NCI-H2196 (cell line): ENCODE results near the gene CNKSR2.

Experiments
- DNase-seq: peaks from one replicate; lab custom pipeline; 2025; ENCODE audit not compliant: unreplicated experiment; lab: John Stamatoyannopoulos, UW

Gene CNKSR2

DNA sequence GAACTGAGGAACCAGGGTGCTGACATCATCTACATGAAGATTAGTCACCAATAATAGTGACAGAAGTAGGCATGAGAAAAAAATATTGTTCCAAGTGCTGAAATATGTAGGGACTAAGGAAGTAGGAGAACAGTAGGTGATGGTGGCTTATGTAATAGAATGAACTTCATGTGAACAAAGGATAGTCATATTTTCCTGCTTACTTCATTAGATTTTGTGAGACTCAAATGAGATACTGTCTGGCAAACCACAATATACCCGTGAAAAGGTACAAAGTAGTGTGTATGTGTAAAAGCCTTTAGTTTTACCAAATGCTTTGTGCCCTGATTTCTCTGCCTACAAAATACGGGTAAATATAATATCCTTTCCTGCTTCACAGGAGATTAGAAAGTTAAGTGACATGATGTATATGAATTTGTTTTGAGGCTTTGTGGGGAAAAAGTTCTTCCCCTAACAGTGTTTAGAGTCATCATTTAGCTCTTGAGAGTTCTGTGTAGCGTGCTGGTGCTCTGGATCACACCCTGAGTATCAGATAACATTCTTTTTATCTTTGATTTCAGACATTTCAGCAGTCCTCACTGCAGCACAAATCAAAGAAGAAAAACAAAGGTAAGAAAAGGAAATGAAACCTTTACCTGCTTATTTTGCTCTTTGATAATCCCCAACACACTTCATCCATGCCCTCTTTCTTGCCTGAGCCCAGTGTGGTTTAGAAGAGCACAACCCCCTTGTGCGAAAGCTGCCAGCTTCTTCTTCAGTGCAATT, 216.0 kb downstream of the CNKSR2 start:
- no peak for DNase-seq

DNA sequence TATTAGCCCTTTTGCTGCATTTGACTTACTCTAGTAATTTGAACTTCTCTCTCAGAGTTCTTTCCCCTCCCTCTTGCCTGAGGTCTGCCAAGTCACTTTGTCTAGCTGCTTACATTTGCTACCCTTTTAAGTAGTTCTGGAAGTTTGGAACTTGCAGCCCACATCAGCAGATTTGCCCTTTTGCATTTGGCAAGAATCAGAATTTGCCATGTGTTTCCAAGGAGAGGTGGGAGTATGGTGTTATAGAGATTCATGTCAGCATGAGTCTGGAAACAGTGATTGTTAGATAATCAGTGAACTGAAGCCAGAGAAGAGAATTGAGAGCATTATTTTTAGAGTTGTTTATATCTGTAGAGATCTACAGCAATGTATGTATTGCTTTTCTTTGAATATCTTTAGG, 231.8 kb downstream of the CNKSR2 start:
- no peak for DNase-seq

DNA sequence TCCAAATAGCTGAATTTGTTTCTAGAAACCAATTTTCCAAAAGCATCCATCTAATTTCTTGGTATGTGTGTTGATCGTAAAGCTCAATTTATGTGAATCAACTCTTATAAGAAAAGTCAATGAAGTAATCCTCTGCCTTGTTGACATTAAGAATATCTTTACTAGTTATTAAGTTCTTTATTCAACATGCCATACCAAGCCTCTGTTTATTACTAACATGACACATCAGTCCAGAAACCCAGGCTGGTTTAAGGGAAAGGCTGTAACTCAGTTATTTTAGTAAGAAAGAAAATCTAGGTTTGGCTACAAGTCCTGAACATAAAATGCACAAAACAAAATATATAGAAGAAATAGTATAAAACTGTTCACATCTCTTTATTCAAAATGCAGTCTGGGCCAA, 235.9 kb downstream of the CNKSR2 start:
- DNase-seq, result no peak

DNA sequence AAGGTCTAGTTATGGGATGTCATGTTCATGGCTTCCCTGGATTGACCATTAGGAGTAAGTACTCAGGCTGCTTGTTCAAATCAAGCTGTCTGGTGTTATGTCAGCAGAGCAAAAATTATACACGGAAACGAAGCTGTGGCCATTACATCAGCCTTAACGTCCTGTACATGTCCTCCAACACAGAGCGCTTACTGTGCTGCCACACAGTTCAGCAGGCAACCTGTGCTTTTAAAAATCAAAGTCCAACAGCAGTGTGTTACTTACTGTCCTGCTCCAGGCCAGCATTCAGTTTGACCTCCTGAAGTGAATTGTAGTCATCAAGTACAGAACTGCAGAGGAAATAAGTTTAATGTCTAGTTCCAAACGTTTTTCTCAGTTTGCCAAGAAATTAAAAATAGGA, 237.9 kb downstream of the CNKSR2 start:
- no peak for DNase-seq

DNA sequence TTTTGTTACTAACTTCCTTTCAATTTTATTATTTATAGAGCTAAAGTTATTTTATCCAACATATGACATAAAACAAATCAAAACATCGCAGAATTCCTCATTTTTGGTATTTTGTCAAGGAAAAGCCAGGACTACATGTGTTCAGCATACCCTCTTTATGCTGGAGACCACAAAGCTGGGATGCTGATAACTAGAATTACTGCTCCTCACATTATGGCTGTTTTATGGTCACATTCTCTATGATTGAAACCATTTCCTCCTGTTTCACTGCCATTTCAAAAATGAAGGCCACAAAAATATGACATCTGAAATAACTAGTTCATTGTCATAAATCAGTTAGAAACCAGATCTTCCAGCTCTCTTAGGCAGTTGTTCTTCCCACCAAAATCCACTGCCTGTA, 242.2 kb downstream of the CNKSR2 start:
- no peak for DNase-seq

DNA sequence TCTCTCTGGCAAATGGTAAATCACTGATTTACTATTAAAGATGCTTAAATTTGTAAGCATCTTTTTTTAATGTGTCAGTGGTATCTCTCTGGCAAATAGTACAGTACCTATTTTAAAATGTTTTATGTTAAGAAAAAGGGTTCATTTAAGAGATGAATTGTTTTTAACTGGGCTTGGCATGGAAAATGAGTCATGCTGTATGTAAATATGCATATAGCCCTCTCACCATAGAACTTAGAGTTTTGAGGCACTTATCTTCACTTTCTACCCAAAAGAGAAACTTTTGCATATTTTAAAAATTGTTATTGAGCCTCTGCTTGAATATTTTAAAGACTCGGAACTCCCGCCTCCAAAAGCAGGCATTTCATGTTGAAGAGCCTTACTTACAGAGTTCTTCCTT, 246.0 kb downstream of the CNKSR2 start:
- no peak for DNase-seq

DNA sequence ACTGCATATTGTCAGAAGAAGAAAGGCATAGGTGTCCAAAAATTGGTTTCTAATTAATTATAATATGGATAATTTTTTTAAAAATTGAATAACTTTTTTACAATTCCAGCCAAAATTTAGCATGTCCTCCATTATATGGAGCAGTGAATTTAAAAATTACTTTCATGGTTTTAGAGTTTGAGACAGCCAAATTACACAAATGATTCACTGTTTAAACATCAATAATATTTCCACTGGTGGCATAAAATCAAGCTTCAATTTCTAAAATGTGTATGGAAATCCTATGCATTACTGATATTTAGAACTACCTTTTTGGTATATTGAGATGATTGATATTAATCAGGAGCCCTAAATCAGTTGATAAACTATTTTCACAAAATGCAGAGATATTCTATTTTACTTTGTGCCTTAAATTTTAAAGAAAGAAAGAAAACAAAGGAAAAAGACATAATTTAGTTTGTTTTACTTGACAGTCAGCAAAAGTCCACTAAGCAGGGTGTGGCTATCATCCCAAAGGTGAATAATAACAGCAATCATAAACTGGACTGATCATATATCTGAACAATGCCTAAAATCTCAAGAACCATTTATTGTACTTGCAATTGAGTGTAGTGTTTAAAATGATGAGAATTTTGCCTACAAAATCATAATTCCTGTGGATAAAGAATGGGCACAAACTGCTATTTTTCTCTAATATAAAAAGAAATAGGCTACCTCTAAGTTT, 249.7 kb downstream of the CNKSR2 start:
- DNase-seq, result no peak

DNA sequence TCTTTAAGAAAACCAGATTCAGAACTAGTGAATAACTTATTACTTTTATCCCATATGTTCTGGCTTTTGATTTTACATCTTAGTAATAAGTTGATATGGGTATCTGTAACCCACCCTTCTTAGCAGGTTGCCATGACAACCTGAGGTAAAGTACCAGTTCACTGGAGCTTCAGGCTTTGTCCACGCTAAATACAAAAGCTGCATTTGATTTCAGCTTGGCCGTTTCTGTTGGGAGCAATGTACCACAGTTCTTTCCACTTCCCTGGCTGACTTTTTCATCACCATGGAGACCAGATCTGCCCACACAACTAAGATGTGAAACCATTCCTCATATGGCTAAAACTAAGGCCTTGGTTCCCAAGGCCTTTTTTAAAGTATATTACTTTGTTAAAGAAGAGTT, 257.8 kb downstream of the CNKSR2 start:
- no peak for DNase-seq

DNA sequence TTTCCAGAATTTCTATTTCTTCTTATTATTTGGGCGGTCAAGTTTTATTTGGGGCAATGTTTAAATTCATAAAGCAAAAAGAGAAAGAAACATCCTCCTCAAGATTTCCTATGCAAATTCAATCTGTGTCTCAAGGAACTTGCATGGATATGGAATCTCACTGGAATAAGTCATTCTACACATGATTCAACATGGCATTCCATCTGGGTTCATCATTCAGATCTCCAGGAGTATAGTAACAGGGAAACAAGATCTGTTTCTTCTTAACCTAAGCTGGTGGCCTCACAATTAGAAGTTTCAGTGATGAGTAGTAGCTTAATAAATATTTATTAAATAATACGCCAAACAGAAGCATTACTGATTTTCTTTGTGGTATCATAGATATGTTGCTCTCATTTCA, 264.1 kb downstream of the CNKSR2 start:
- DNase-seq, result no peak

DNA sequence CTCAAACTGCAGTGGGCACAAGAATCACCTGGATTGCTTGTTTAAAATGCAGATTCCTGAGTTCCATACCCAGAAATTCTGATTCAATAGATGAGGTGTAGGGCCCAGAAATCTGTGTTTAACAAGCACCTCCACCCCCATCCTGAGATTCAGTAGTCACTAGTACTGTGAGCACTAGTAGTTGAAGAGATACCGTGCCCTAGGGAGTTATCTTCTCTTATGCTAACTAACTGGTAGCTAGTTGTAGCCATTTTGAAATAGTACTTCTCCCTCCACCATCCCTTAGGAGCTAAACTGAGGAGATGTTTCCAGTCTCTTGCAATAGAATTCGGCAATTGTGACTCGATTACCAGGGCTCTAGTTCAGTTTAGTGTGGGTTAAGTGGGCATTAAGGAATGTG, 265.6 kb downstream of the CNKSR2 start:
- no peak for DNase-seq

DNA sequence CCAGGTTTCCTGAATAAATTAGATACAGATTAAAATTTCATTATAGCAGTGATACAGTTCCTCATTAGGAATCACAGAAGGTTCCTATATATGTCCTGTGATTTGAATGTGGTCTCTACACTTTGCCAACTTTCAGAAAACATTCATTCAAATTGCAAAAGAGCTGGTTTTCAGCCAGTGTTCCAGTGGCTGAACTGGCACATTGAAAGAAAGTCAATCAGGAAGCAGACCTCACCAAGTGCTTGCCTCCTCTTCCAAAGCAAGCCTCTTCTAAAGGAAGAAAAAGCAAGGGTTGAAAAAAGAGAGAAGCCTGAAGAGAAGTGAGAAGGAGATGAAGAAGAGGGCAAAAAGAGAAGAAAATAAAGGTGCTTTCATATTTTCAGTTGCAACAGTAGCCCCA, 271.2 kb downstream of the CNKSR2 start:
- DNase-seq, result no peak

DNA sequence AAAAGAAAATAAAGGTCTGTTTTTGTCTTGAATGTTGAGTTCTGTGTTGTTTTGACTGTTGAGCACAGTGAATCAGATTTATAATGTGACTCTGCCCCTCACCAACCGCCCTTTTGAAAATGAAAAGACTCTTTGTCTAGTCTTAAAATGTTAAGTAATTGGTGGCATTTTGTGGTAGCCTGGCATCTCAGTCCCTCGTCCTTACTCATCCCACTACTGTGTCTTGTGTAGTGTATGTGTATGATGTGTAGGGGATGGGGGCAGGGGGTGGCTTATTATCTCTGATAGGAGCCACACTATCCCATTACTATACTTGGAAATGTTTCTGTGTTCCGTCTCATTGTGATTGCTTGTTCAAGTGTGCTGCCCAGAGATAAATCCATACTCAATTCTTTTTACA, 271.7 kb downstream of the CNKSR2 start:
- no peak for DNase-seq

DNA sequence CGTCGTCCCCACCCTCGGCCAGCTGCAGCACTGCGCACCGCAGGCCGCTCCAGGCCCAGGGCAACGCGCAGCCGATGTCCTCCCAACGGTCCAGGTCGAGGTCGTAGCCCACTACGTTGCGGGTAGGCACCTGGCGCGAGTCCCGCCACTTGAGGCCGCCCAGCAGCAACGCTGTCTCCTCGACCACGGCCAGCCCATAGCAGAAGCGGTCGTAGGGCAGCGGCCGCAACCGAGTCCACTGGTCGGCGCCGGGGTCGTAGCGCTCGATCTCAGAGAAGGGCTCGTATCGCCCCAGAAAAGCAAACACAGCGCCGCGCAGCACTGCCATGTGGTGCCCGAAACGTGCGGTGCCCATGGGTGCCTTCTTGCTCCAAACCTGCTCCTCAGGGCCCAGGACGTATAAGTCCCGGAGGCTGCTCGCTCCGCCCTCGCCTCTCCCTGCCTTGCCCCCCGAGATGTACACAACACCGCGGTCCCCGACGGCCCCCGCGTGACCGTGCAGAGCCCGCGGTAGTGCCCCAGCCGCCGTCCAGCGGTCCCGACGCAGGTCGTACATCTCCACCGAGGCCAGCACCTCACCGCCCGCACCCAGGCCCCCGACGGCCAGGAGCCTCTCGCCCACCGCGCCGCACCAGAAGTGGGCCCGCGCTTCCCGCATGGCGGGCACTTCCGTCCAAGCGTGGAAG, 281.8 kb downstream of the CNKSR2 start:
- DNase-seq, result no peak

DNA sequence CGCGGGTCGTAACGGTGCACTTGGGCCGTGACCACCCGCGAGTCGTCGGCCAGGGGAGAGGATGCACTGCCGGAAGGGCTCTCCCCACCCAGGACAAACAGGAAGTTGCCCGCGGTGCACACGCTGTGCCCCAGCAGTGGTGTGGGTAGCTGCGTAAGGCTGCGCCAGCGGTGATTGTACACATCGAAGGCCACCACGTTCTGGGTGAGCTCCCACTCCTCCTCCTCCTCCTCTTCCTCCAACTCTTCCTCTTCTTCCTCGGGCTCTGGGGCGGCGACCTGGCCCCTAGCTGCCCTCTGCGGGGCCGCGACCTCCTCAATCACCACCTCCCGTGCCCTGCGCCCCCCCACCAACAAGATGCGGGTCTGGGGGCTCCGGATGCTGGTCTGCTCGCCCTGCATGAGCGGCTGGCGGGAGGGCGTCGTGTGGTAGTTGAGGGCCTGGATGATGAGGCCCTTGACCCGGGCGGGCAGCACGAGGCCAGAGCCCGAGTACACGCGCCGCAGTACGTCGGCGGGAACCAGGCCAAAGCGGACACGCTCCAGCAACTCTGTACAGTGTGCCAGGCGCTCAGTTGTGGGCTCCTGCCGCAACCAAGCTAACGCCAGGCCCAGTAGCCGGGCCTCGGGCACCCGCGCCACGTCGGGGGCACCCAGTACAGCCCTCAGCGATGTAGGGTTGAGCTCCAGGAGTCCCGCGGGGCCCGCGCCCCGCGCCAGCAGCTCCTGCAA, 282.5 kb downstream of the CNKSR2 start:
- DNase-seq, result no peak

DNA sequence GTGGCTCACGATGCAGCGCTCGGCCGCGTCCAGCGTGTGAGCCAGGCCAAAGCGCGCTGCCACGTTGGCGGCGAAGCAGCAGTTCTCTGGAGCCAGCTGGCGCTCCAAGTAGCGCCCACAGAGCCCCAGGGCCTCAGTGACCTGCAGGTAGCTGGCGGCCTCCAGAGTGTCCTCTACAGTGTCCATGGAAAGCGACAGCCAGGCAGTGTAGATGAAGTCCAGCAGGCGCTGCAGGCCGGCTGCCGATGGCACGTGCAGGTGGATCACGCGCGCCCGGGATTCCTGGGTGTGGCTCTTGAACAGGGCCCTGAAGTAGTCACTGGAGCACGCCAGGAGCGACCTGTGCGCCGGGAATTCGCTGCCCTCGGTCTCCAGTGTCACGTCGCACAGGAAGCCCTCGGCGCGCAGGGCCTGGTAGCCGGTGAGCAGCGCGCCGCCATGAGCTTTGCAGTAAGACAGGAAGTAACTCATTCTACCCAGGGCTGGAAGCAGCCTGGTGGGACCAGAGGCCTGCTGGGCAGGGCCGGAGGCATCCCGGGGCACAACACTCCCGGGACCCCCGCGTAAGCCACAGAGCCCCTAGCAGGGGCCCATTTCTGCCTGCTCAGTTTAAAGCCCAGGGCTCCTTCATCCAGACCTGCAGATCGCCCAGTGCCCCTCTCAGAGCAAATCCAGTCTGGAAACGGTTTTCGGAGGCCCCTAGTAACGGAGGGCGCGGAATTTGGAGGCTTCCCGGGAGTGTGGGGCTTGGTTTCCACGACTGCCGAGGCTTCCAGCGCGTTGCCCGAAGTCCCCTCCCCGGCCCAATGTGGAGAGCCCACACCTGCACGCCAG, 283.3 kb downstream of the CNKSR2 start:
- DNase-seq, result no peak

DNA sequence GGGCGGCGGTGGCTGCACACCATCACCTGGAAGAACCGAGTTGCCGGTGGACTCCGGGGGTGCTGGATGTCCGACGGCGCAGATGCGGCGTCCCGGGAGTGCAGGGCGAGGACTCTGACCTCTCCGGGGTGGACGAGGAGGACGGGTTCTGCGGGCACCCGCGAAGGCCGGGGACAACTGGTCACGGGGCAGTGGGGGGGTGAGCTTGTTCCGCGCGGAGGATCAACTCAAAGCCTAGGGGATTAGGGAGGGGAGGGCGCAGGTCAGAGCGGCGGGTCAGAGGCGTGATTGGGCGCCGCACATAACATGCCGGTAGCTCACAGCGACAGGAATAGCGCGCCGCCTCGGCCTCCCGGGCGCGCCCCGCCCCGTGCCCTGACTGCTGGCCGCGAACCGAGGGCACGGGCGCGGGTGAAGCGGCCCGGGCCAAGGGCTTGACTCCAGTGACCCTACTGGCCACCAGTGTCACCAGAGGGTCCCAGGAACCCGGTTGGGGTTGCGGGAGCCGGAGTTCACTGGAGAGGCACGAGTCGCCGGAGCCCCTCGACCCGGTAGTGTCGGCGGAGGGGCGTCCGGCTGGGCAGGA, 284.0 kb downstream of the CNKSR2 start, which contains the start of gene KLHL34:
Gene KLHL34, minus strand, starts transcription at position 179 of the 586 bp plus-strand sequence. CDS start 542 bp downstream, outside the sequence.
- DNase-seq, result no peak

DNA sequence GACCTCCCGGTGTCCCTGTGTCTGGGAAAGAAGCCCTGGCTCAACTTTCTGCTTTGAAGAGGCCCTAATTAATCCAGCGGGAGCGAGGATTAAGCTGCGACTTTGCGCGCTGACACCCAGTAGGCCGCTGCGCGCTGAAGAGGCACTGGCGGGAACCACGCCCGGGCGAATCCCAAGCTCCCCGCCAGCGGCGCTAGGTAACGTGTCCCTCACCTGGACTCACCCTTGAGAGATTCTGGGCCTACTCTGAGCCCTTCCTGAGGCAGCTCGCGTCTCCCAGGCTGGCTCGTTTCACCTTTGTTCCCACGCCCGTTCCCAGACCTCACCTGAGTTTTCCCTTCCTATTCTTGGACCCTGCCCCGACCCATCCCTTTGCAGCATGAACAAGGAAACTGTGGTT, 284.5 kb downstream of the CNKSR2 start:
- no peak for DNase-seq

DNA sequence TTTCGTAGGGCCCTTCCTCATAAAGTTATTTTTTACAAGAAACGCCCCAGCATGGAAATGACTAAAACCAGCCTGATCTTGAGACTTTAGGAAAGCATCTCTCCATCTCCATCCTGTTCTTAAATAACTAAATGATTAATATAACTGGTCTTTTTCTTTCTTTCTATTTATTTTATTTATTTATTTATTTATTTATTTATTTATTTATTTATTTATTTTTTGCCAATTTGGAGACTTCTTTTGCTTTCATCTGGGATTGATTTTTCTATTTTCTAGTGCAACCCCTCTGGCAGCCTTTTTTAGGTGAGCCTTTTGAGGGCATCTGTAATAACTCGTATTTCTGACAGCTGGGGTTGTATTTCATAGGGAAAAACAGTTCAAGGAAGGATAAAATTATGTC, 285.1 kb downstream of the CNKSR2 start:
- no peak for DNase-seq

DNA sequence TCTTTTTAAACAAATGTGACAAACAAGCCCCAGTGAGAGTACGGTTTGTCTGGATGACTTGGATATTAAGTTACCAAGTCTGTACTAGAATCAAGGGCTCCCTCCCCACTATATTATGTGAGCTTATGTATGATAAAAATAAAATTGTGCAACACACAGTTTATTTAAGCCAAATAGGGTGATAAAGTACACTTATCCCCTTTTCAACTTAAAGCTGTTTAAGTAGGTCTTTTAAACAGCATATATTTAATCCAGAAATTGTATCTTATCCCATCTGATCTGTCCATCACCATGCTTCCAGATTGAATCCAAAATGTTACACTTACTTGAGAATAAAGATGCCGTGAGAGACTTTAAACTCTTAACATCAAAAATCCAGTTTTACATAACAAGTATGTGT, 285.9 kb downstream of the CNKSR2 start:
- DNase-seq, result no peak

DNA sequence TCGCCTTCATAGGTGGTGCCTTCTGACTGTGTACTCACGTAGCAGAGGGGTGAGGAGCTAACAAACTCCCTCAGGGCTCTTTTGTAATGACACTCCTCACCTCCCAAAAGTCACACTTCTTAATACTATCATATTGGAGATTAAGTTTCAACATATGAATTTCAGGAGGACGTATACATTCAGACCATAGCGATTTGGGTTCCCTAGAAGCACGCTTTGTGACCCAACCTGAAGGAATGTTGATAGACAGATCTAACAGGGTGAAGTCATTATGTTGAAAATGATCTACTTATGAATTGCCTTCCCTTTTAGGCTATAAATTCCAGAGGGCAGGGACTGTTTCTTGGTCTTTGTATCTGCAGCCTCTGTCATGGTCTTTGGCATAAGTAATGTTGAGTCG, 287.1 kb downstream of the CNKSR2 start:
- DNase-seq, result no peak
